Erythroblast (primary cell): Measurements from ENCODE around the gene TTC28.

Experiments used
- GATA1 ChIP-seq: IDR thresholded peaks from 2 replicates; pipeline ENCODE4 v1.6.1; 2011; ENCODE audit warnings: low read depth, mild to moderate bottlenecking, control low read depth, low read length, moderate library complexity
- POLR2A ChIP-seq: IDR thresholded peaks from 2 replicates; pipeline ENCODE4 v1.6.1; 2011; ENCODE audit warnings: mild to moderate bottlenecking, low read length

GRCh38 chr22:28599693-28600092 lies 79.9 kb downstream of the TTC28 start:
- no peak for TF ChIP-seq POLR2A
- TF ChIP-seq GATA1 = no peak
